Stomach (tissue), 4 donors: ENCODE measurements around the gene SLC6A11.

Experiments used
- POLR2A ChIP-seq, 4 donors: fragments of 450-650 bp; IDR thresholded peaks; one replicate each; pipeline ENCODE4 v1.6.1; 2016; ENCODE audit warnings: antibody characterized with exemption in 4 of 4, control low read depth in 2 of 4, mild to moderate bottlenecking in 1 of 4, moderate library complexity in 1 of 4
- POLR2AphosphoS5 ChIP-seq, 3 donors: sonication (generic); formaldehyde crosslinking; IDR thresholded peaks; one replicate each; pipeline ENCODE4 v1.6.1; 2016; ENCODE audit warnings: antibody characterized with exemption in 3 of 3
- TF ChIP-seq, protein P1 (sequence below), 7 experiments: fragments of 450-650 bp in 4 of 7; fragments of 200-600 bp in 3 of 7; sonication (generic) in 3 of 7; IDR thresholded peaks; one replicate each; pipeline ENCODE4 v1.5.1; 2016 to 2019; ENCODE audit warnings: antibody characterized with exemption in 7 of 7, control low read depth in 2 of 7, mild to moderate bottlenecking in 1 of 7

DNA sequence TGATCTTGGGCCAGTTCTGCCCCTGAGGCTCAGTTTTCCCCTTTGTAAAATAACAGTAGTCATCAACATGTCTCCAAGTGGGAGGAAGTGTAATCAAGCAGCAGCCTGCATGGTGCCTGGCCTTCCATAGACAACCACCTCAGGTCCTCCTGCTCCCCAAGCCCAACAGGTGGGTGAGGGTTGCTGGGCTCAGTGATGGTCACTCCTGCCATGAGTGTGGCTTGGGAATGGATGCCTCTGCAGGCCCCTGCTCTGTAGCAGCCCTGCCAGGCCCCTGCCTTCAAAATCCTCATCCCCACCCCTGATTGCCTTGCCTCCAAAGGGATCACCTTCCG lies 117.4 kb downstream of the SLC6A11 start:
- TF ChIP-seq, protein P1, sequence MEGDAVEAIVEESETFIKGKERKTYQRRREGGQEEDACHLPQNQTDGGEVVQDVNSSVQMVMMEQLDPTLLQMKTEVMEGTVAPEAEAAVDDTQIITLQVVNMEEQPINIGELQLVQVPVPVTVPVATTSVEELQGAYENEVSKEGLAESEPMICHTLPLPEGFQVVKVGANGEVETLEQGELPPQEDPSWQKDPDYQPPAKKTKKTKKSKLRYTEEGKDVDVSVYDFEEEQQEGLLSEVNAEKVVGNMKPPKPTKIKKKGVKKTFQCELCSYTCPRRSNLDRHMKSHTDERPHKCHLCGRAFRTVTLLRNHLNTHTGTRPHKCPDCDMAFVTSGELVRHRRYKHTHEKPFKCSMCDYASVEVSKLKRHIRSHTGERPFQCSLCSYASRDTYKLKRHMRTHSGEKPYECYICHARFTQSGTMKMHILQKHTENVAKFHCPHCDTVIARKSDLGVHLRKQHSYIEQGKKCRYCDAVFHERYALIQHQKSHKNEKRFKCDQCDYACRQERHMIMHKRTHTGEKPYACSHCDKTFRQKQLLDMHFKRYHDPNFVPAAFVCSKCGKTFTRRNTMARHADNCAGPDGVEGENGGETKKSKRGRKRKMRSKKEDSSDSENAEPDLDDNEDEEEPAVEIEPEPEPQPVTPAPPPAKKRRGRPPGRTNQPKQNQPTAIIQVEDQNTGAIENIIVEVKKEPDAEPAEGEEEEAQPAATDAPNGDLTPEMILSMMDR (IDR thresholded peaks at IDR 0.05) = no peak
- TF ChIP-seq POLR2A (IDR thresholded peaks at IDR 0.05) (no peak), POLR2AphosphoS5 (IDR thresholded peaks at IDR 0.05) (no peak)
